HG03045 (cell line): ENCODE data around the gene KBTBD8.

Experiments used
- ATAC-seq: cut with Tn5 transposase; IDR thresholded peaks from one replicate; pipeline ENCODE4 v1.9.1; 2021; ENCODE audit warnings: mild to moderate bottlenecking, moderate library complexity; ENCODE audit not compliant: unreplicated experiment

The KBTBD8 gene, protein sequence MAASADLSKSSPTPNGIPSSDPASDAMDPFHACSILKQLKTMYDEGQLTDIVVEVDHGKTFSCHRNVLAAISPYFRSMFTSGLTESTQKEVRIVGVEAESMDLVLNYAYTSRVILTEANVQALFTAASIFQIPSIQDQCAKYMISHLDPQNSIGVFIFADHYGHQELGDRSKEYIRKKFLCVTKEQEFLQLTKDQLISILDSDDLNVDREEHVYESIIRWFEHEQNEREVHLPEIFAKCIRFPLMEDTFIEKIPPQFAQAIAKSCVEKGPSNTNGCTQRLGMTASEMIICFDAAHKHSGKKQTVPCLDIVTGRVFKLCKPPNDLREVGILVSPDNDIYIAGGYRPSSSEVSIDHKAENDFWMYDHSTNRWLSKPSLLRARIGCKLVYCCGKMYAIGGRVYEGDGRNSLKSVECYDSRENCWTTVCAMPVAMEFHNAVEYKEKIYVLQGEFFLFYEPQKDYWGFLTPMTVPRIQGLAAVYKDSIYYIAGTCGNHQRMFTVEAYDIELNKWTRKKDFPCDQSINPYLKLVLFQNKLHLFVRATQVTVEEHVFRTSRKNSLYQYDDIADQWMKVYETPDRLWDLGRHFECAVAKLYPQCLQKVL

DNA sequence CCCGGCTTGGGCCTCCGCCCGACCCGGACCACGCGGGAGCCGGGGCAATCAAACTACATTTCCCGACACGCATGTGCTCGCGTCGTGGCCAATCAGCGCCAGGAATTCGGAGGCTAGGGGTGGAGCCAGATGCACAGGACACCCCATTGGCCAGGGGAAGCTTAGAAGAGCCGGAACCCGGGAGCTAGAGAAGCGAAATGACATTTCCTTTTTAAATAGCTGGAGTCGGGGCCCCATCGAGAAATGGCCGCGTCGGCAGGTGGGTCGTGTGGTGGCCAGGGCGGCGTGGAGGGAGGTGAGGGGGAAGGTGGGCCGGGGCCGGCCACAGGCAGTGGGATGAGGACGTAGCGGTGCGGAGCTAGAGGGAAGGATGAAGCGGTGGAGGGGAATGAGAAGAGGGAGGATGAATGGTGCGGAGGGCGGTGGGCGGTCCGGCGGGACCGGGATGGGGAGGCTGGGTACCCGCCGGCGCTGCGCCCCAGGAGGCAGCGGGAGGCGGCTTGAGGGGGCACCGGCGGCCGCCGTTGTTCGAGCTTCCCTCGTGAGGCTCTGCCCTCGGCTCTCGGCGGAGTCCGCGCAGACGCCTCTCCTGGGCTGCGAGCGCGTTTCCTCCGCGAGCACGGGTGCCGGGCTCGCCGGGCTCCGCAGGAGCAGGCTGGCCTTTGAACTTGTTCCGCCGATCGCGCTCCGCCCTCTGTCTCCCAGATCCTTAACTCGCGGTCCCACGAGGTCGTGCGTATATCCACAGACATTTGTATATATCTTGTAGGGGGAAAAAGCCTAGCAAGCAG lies at the start of gene KBTBD8:
KBTBD8 (plus strand) TSS at position 195 of the 791 bp plus-strand sequence; CDS start at position 244, 49 bp downstream.
- ATAC-seq, result peak; percentile 98

DNA sequence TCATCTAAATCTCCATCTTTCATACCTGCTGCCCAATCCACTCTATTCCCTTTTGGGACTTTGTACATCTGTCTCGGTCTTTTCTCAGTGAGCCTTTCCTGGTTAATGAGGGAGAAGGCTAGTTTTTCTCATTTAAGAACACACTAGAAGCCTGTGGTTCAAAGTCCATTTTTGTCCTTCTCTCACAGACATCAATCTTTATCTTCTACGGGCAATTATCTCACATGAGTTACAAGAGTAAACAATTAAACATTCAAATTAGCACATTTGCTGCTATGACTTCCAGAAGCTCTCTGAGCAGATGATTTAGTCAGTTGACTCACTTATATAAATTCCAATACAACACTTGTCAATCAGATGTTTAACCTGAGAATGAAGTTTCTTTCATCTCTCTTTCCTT lies 49.3 kb upstream of the KBTBD8 start:
- no peak for ATAC-seq

DNA sequence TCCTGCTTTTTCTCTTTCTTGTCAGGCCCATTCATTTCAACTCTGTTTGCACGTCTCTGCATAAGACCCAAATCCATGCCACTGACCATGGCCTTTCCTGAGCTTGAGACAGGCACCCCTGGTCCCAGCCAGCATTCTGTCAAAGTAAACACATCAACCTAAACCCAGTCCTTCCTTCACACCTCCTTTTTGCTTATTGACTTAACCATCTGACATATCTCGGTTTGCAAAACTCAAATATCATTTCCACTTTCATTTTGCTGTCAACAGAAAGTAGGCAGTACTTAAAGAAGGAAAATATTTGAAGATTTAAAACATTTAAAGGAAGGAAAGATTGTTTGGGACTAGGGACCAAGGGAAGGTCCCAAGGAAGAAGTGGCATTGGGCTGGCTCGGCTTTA lies 48.2 kb upstream of the KBTBD8 start:
- ATAC-seq, result no peak

DNA sequence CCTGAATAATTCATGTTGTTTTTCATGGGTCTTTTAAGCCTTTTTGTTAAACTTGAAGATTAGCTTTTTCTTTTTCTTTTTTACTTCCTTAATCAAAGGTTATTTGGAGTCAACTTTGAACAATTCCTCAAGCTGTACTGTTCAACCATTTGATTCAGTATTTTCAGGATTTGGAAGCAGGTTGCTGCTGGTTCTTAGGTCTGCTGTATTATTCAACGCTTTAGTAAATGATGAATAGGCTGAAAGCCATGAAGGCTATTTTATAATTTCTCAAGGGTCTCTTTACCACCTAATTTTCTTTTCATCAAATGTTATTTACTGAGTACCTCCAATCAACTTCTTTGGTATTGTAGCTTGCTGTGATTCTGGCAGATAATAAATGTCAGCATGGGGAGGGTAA lies 45.8 kb upstream of the KBTBD8 start:
- ATAC-seq, result no peak

DNA sequence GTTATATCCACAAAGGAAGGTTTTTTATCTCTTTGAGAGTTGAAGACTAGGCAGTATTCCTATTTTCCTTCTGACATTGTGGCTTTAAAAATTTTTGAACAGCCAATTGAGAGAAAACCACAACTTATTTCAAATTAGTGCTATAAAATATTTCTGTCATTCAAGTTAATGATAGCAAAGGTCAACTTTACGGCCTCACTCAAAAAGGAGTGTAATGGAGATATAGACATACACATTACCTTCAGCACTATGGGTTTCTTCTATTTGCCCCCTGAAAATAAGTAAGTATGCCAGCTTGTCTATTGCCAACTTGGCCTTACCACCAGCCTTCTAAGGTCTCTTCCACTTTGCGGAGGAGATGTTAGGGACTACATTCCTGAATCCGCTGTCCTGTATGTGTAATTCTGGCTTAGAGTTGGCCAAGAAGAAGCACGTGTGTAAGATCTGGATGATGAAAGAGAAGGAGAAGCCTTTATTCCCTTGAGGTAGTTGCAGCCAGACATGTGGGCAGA lies 44.1 kb upstream of the KBTBD8 start:
- no peak for ATAC-seq

DNA sequence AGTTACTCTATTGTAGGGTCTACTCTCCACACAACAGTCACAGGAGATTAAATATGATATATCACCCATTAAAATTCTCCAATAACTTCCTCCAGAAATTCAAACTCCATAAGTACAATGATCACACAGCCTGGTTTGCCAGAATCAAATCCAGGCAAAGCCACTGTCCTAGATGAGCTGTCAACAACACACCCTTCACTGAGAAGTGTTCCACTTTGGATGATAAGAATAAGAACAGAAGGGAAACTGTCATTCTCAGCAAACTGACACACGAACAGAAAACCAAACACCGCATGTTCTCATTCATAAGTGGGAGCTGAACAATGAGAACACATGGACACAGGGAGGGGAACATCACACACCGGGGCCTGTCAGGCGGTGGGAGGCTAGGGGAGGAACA lies 41.4 kb upstream of the KBTBD8 start:
- ATAC-seq, result no peak

DNA sequence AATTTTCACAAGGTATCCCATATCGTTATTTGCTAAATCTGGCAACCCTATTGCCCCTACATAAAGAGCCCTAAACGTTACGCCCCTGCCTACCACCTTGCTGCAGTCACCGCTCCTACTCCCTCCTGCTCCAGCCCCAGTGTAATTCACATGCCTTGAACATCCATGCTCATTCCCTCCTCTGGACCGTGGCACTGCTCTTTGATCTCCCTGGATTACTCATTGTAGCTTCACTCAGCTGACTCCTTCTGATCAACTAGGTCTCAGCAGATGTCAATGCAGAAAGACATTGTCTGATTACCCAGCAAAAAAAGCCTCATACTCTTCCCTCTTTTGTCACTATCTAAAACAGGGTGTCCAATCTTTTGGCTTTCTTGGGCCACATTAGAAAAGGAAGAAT lies 40.7 kb upstream of the KBTBD8 start:
- ATAC-seq, result no peak

DNA sequence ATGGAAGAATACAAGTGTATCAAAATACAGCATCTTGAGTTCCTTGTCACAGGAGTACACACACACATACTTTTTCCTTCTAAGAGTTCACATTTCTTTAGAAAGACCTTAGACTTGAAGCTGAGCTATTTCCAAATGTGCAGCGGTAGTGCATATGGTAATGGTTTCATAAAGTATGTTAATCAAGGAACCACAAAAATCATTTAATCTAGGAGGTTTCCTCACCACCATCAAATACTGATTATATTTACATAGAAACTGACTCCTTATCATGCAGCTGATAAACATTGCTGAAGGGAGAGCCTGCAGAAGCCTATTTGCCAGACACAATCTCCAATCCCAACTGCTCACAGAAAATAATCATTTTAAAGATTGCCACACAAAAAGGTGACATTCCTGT lies 40.0 kb upstream of the KBTBD8 start:
- ATAC-seq, result no peak

DNA sequence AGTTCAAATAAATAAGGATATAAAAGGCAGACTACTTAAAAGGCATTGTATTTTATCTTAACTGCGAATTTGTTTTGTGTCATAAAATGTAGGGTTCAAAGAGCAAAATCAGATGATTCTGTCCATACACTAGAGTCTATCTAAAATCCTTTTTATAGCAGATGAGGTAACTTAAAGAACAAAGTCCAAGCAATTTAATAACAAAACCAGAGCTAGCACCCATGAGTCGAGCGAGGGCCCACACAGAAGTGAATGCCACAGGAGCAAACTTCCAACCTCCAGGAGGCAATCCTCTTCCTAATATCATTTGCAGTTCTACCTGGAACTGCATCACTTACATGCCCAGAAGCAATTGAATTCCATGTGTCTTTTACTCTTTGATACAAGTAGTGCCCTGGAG lies 35.4 kb upstream of the KBTBD8 start:
- no peak for ATAC-seq

DNA sequence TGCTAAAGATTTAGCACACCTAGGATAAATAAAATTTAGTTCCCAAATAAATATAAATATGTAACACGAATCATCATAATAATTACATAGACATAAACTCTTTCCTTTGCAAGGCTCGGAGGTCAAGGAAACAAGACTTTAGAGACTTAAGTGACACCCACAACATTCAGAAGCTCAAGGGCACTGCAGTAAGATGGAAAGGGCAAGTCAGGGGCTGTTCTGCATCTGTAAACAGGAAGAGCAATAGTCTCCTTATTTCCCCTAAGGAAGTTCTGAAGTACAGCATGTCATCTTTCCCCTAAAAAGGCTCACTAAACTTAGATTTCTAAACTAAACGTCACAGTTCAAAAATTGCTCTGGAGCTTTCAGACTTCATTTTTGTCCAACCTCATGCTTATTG lies 26.9 kb upstream of the KBTBD8 start:
- no peak for ATAC-seq

DNA sequence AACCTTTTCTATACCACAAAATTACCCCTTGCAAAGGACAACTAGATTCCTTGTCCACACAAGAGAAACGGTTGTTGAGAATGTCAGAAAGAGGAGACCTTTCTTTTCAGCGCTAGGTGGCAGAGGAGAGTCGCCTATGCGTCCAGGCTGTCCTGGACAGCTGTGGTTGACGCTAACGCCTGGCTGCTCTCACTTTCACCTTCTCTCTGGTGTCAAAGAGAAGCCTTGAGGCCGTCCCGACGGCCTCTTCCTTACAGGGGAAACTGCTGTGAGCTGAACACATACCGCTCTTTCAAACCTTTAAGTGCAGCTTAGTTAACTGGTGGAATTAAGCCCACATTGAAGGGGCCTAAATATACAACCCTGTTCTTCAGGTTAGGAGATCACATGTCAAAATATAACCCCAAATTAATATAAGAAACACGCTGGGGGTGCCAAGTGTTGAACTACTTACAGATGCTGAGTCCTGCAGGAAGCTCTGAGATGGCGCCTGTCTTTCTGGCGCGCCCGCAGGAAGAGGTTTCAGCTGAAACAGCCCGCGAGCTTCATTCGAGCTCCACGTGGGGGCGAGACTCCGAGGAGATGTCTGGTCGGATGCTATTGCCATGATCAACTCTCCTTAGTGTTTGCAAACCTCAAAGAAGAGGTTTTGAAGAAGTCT lies 26.1 kb upstream of the KBTBD8 start:
- peak; percentile 100 for ATAC-seq

DNA sequence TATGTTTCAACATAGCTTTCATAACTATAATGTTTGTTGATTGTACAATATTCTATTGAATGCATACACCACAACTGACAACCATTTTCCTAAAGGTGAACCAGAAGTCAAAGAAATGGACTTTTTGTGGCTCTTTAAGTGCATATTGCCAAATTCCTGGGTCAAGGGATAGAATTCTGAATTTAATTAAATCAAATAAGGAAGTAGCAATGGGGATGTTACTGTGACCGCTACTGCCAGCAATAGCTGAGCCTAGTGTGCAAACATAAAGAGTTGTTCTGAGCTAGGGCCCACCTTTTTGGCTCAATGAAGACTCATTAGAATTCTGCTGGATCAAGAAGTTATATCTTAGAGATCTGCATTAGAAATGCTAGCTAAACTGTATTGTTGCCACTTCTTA lies 17.3 kb upstream of the KBTBD8 start:
- no peak for ATAC-seq

DNA sequence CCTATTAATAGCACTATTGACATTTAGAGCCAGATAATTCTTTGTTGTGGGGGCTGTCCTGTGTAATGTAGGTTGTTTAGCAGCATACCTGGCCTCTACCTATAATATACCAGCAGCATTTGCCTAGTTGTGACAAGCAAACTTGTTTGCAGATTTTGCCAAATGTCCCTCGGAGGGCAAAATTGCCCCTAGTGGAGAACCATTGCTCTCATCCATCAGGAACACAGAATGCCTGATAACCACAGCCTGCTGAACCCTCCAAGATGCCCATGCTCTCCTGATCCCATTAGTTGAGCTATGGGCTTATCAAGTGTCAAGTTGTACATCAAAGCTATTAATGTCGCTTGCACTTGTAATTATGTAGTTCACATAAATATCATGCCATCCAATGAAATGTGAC lies 15.0 kb upstream of the KBTBD8 start:
- ATAC-seq, result no peak

DNA sequence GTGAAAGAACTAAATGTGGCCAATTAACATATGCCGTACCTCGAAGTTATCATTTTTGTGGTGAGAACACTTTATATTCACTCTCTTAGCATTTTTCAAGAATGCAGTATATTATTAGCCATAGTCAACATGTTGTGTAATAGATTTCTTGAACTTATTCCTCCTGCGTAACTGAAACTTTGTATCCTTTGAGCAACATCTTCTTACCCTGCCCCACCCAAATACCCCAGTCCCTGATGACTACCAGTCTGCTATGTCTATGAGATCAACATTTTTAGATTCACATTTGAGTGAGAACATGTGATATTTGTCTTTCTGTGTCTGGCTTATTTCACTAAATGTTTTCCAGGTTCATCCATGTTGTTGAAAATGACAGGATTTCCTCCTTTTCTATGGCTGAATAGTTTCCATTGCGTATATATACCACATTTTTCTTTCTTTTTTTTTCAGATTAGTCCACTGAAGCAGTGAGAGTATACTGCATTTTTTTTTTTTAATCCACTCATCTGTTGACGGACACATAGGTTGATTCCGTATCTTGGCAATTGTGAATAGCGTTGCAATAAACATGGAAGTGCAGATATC lies 12.7 kb upstream of the KBTBD8 start:
- ATAC-seq, result no peak

DNA sequence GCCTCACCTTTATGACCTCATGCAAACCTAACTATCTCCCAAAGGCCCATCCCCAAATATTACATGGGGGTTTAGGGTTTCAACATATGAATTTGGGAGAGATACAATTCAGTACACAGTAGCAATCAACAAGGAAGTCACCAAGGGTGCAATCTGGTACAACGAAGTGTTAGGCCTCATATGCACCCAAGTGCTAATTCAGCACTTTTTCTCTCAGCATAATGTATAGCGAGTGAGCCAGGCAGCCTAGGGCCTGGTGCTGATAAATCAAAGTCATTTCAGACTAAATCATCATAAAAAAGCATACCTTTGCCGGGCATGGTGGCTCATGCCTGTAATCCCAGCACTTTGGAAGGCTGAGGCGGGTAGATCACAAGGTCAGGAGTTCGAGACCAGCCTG lies 11.7 kb upstream of the KBTBD8 start:
- ATAC-seq, result no peak

DNA sequence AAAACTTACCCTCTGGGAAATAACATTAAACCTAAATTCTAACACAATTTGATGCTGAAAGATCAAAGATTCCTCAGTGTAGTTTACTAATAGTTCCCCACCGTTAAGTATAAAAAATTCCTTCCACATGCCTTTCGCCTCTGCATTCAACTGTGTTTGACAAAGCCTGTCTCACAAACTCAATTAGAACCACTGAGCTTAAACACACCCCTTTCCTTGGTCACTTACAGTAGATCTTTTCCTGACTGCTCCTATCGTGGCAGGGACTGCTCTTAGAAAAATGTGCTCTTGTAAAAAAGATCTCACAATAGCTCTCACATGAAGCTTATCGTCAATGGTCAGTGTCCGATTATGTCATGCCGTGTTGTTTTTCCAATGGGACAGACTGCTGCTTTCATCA lies 8.9 kb upstream of the KBTBD8 start:
- no peak for ATAC-seq

DNA sequence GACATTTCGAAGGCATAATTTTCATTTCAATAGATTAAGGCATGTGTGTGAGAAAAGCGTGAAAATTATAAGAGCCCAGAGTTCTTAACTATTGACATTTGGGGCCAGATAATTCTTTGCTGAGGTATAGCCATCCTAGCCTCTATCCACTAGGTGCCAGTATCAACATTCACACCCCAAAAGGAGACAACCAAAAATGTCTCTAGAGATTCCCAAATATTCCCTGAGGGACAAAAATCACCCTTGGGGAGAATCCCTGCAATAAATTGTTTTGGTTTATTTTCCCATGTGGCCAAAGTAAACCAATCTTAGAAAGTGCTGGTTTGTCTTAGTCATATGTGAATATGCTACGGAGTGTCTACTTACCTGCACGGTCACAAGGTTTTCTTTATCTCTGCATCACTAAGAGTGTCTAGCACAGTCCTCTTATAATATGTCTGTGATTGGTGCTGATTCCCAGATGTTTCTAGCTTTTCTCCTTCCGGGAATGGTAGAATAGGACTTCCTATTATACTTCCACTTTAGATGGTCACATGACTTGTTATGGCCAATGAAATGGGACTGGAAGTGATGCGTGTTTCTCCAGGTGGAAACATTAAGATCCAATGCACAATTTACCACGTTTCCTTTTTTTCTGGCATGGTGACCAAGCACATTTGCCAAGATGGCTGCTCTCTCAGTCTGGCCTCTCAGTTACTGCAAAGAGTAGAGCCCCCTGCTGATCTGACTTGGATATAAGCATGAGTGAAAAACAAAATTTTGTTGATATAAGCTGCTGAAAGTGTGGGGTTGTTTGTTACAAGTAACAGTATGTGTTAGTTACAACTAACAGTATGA lies 8.0 kb upstream of the KBTBD8 start:
- peak; percentile 70 for ATAC-seq

DNA sequence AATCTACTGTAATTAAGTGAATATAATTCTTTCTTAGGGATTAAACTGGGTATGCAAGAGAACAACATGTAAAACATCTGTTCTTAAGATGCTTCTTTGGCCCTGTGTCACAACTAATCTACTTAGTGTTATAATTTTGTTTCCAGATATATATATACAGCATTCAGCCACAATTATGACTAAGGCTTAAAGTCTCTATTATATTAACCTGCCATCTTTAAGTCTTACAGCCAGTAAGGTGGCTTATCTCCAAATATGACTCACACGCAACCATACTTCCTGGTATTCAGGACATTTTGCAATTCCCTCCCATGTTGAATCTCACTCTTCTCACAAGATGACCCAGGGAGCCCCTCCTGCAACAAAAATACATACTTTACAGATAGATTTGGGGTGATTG lies 6.6 kb upstream of the KBTBD8 start:
- ATAC-seq, result no peak

DNA sequence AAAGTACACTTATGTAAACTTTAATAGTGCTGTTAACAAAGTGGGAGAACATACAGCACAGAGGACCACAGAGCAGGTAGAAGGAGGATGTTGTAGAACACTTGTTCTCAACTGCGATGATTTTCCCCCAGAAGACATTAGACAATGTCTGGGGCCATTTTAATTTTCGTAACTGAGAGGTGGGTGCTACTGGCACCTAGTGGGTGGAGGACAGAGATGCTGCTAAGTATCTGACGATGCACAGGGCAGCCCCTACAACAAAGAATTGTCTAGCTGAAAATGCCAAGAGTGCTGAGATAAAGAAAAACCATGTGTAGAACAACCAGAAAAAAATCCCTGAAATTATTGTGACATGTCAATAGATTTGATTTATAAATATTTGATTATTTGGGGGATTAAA lies 5.0 kb upstream of the KBTBD8 start:
- ATAC-seq, result no peak

DNA sequence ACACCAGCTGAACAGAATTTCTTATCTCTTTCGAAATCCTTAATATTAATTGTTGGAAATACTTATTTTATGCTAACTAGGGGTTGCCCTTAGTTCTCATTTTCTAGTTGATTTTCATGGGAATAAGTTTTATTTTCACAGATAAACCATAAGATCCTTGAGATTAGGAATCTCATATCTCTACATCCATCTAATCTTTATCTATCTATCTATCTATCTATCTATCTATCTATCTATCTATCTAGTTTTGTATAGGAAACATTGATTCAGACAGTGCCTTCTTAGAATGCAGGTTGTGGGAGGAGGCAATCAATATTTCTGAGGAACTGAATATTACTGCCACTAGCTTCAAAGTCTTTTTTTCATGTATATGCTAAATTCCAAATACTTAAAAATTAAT lies 3.5 kb upstream of the KBTBD8 start:
- ATAC-seq, result no peak
